ENCODE results near the gene TNFAIP1.

GRCh38 chr17:28317099-28317965 lies 18.2 kb upstream of the TNFAIP1 start:
- no peak for TF ChIP-seq EP300 (IDR thresholded peaks at IDR 0.05; ENCODE audit: low read depth)
- no peak for TF ChIP-seq CTCF (IDR thresholded peaks at IDR 0.05)
- no peak for TF ChIP-seq POLR2AphosphoS5 (IDR thresholded peaks at IDR 0.05)
- TF ChIP-seq POLR2A (IDR thresholded peaks at IDR 0.05), result no peak
